ENCODE data around the gene GLRA3. TPM values are rescaled to one million over a fixed set of nuclear protein-coding genes. Genes with fewer than 3 reads are reported as not detected.

The GLRA3 gene
- total RNA-seq, 1 donor from 2014 or later, result not detected

Other genes starting within 250 kb of the GLRA3 start
- gene ADAM29, start 89.1 kb upstream of the GLRA3 start, total RNA-seq, result not detected